ENCODE results near the gene ADGRA3.

ADGRA3 gene

DNA sequence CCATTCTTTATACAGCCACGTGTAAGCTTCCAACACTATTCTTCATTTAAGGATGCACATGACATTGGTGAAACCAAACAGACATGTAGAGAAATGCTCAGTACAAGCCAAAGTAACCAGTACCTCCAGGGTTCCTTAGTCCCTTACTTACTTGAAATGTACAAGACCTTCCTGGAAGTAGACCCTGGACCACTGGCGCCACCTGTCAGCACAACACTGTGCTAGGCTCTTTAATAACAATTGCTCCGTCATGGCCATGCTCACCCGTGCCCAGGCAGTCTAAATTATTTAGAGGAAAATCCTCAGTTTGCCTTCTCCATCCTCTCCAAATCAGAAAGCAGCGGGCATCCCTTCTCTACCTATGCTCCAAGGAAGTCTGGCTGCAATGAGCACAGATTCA lies 52.7 kb downstream of the ADGRA3 start:
- Histone ChIP-seq H3K4me1 (ENCODE audit: control insufficient read depth in 1 of 2, insufficient read depth in 2 of 2, low read length in 2 of 2) (no peaks in the 10 kb centered on the region), H3K36me3 (ENCODE audit: control insufficient read depth in 1 of 2, insufficient read depth in 2 of 2, low read length in 2 of 2) (peaks cover 0 to 6% of the 10 kb centered on the region in 2 donors), H3K4me3 (ENCODE audit: low read depth in 1 of 2, low read length in 2 of 2) (no peak overlapping the region), H3K27ac (ENCODE audit: low read length) (no peak overlapping the region), H3K27me3 (ENCODE audit: low read depth, low read length) (no peaks in the 10 kb centered on the region), H3K9me3 (ENCODE audit: control insufficient read depth in 1 of 2, low read length in 2 of 2) (no peaks in the 10 kb centered on the region)

DNA sequence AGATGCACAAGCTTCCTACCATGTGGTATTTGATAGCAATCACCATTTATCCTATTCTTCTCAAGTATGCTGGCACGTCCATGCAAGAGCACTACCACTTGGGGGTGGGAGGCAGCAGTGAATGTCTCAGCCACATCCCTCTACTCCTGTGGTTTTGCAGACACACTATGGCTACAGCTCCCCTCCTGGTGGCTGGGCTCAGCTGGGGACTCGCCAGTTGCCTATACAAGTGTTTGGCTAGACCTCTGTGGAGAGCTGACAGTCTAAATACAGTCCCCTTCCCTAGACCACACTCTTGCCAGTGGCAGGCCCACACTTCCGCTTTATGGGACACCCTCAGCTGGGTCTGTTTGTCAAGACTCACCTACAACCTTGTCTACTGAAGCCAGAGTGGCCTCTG lies 53.2 kb downstream of the ADGRA3 start:
- no peak overlapping the region for H3K27ac ChIP-seq (ENCODE audit: low read length)
- no peak overlapping the region for H3K4me3 ChIP-seq (ENCODE audit: low read depth in 1 of 2, low read length in 2 of 2)
- no peaks in the 10 kb centered on the region for H3K4me1 ChIP-seq (ENCODE audit: control insufficient read depth in 1 of 2, insufficient read depth in 2 of 2, low read length in 2 of 2)
- H3K36me3 ChIP-seq (ENCODE audit: control insufficient read depth in 1 of 2, insufficient read depth in 2 of 2, low read length in 2 of 2) = peaks cover 0 to 6% of the 10 kb centered on the region in 2 donors
- H3K9me3 ChIP-seq (ENCODE audit: control insufficient read depth in 1 of 2, low read length in 2 of 2) = no peaks in the 10 kb centered on the region
- H3K27me3 ChIP-seq (ENCODE audit: low read depth, low read length) = no peaks in the 10 kb centered on the region

DNA sequence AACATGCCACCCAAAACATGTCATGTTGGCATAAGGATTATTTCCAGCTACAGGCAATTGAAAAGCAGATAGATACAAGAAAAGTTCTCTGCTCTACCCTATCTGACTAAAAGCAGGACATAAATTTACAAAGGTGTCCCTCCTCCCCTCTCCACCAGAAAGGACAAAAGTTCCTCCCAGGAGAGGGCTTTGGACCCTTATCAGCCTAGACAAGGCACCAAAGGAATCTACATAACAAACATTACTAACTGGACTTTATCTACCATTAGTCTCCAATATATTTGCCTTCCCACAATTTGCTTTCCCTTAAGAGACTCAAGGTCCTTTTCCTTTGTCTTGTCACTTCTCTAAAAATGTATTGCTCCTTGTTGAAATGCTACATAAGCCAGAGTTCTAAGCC lies 55.6 kb downstream of the ADGRA3 start:
- H3K4me1 ChIP-seq (ENCODE audit: control insufficient read depth in 1 of 2, insufficient read depth in 2 of 2, low read length in 2 of 2) = peaks cover 0 to under 1% of the 10 kb centered on the region in 2 donors
- no peaks in the 10 kb centered on the region for H3K27me3 ChIP-seq (ENCODE audit: low read depth, low read length)
- no peak overlapping the region for H3K27ac ChIP-seq (ENCODE audit: low read length)
- H3K4me3 ChIP-seq (ENCODE audit: low read depth in 1 of 2, low read length in 2 of 2) = no peak overlapping the region
- no peaks in the 10 kb centered on the region for H3K36me3 ChIP-seq (ENCODE audit: control insufficient read depth in 1 of 2, insufficient read depth in 2 of 2, low read length in 2 of 2)
- H3K9me3 ChIP-seq (ENCODE audit: control insufficient read depth in 1 of 2, low read length in 2 of 2) = no peaks in the 10 kb centered on the region

DNA sequence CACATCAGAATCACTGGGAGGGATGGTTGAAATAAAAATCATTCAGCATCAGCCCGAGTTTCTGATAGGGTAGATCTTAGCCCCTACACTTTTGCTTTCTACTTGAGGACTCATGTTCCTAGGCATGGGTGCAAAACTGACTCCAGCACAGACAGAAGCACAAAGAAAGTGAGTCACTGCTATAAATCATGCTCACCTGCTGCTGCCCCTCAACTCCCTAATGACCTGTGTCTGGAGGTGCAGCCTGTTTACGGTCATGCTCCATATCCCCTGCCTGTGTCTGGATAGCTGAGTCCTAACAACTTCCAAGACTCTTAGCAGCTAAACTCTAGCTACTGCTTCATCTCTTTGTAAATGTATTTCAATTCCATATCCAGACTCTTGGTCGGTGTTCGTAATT lies 57.8 kb downstream of the ADGRA3 start:
- H3K4me1 ChIP-seq (ENCODE audit: control insufficient read depth in 1 of 2, insufficient read depth in 2 of 2, low read length in 2 of 2) = peaks cover 0 to 5% of the 10 kb centered on the region in 2 donors
- no peaks in the 10 kb centered on the region for H3K36me3 ChIP-seq (ENCODE audit: control insufficient read depth in 1 of 2, insufficient read depth in 2 of 2, low read length in 2 of 2)
- H3K9me3 ChIP-seq (ENCODE audit: control insufficient read depth in 1 of 2, low read length in 2 of 2) = no peaks in the 10 kb centered on the region
- H3K27me3 ChIP-seq (ENCODE audit: low read depth, low read length) = no peaks in the 10 kb centered on the region
- H3K4me3 ChIP-seq (ENCODE audit: low read depth in 1 of 2, low read length in 2 of 2) = no peak overlapping the region
- H3K27ac ChIP-seq (ENCODE audit: low read length) = no peak overlapping the region

DNA sequence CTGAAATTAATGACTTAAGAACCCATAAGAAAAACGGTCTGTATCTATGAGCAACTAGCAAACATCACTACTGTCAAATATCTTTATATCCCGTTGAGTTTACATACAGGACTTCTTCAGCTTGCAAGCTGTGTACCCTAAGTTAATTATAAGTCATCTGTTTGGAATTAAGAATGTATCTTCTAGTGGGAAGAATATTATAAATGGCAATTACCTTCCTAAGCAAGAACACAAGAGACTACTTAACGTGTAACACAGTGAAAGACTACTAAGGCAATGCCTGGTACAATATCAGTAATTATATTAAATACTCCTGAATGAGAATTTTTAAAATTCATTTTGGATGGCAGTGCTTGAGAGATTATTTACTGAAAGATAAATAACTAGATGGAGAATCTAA lies 58.5 kb downstream of the ADGRA3 start:
- Histone ChIP-seq H3K36me3 (ENCODE audit: control insufficient read depth in 1 of 2, insufficient read depth in 2 of 2, low read length in 2 of 2) (no peaks in the 10 kb centered on the region), H3K27me3 (ENCODE audit: low read depth, low read length) (no peaks in the 10 kb centered on the region), H3K9me3 (ENCODE audit: control insufficient read depth in 1 of 2, low read length in 2 of 2) (no peaks in the 10 kb centered on the region), H3K4me3 (ENCODE audit: low read depth in 1 of 2, low read length in 2 of 2) (no peak overlapping the region), H3K4me1 (ENCODE audit: control insufficient read depth in 1 of 2, insufficient read depth in 2 of 2, low read length in 2 of 2) (peaks cover 0 to 5% of the 10 kb centered on the region in 2 donors), H3K27ac (ENCODE audit: low read length) (no peak overlapping the region)

DNA sequence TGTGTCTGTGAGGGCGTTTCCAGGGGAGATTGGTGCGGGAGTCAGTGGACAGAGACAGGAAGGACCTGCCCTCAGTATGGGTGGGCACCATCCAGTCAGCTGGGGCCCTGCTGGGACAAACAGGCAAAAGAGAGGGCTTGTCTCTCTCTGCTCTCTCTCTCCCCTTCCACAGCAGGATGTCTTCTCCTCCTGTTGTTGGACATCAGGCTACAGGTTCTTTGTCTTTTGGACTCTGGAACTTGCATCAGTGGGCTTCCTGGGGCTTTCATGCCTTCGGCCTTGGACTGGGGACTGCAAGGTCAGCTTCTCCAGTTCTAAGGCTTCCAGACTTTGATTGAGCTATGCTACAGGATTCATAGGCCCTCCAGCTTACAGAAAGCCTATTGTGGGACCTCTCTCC lies 59.6 kb downstream of the ADGRA3 start:
- Histone ChIP-seq H3K4me3 (ENCODE audit: low read depth in 1 of 2, low read length in 2 of 2) (no peak overlapping the region), H3K27ac (ENCODE audit: low read length) (no peak overlapping the region), H3K9me3 (ENCODE audit: control insufficient read depth in 1 of 2, low read length in 2 of 2) (no peaks in the 10 kb centered on the region), H3K27me3 (ENCODE audit: low read depth, low read length) (no peaks in the 10 kb centered on the region), H3K36me3 (ENCODE audit: control insufficient read depth in 1 of 2, insufficient read depth in 2 of 2, low read length in 2 of 2) (no peaks in the 10 kb centered on the region), H3K4me1 (ENCODE audit: control insufficient read depth in 1 of 2, insufficient read depth in 2 of 2, low read length in 2 of 2) (peaks cover 0 to 5% of the 10 kb centered on the region in 2 donors)

DNA sequence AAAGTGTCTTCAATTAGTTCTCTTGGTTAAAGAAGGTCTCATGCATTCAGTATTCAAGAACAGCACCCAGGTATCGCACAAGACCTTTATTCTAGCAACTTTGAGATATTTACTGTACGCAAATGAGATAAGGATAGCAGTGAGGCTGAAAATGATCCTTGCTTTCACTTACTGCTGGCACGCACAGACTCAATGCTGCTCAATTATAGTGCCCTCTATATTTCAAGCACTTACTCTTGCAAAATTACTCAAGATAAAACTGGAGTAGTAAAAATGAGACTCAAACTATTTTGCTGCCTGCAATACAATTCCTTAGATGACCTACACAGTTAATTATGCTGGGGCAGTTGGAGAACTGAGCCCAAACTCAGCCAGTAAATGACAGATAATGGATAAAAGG lies 60.9 kb downstream of the ADGRA3 start:
- no peak overlapping the region for H3K4me3 ChIP-seq (ENCODE audit: low read depth in 1 of 2, low read length in 2 of 2)
- no peaks in the 10 kb centered on the region for H3K27me3 ChIP-seq (ENCODE audit: low read depth, low read length)
- no peaks in the 10 kb centered on the region for H3K9me3 ChIP-seq (ENCODE audit: control insufficient read depth in 1 of 2, low read length in 2 of 2)
- peaks cover 0 to 5% of the 10 kb centered on the region in 2 donors for H3K4me1 ChIP-seq (ENCODE audit: control insufficient read depth in 1 of 2, insufficient read depth in 2 of 2, low read length in 2 of 2)
- H3K36me3 ChIP-seq (ENCODE audit: control insufficient read depth in 1 of 2, insufficient read depth in 2 of 2, low read length in 2 of 2) = no peaks in the 10 kb centered on the region
- no peak overlapping the region for H3K27ac ChIP-seq (ENCODE audit: low read length)

DNA sequence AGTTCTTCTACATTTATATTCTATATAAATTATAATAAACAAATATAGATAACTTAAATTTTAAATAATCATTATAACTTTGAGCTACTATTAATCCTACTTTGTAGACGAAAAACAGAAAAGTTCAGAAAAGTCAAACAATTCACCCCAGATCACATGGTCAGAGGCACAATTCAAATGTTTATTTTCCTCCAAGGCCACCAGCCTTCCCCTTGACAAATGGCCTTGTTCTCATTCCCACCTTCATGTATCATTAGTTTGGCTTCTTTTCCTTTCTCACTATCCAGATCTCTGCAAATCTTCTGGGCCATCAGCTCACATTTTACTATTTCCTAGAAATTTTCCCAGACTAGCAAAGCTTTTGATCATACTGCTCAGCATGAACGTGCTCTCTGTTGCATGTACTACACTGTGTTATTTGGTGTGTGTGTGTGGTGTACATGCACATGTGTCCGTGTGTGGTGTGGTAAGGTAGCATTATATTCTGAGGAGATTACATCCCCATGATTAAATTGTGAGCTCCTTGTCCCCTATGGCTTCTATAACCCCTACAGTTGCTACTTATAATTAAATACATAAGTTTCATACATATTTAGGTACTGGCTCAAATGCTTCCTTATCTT lies 61.5 kb downstream of the ADGRA3 start:
- Histone ChIP-seq H3K27ac (ENCODE audit: low read length) (no peak overlapping the region), H3K9me3 (ENCODE audit: control insufficient read depth in 1 of 2, low read length in 2 of 2) (no peaks in the 10 kb centered on the region)

DNA sequence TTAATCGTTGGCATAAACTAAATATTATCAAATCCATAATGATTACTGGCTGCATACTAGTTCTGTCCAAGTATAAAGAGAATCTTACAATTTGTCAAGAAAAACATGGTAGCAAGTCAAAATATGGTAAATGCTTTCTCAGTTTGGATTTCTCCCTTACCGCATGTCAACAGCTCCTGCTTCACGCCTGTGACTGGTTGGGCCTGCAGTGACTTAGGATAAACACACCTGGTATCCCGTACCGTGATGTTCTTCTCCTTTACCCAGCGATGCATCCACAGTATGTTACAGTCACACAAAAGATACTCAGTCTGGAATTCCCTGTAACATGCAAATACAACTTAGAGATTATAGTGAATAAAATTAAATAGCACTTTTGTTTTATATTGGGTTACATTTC lies 71.1 kb downstream of the ADGRA3 start:
- no peaks in the 10 kb centered on the region for H3K27me3 ChIP-seq (ENCODE audit: low read depth, low read length)
- no peaks in the 10 kb centered on the region for H3K9me3 ChIP-seq (ENCODE audit: control insufficient read depth in 1 of 2, low read length in 2 of 2)
- H3K36me3 ChIP-seq (ENCODE audit: control insufficient read depth in 1 of 2, insufficient read depth in 2 of 2, low read length in 2 of 2) = peaks cover 2 to 23% of the 10 kb centered on the region in 2 donors
- H3K4me1 ChIP-seq (ENCODE audit: control insufficient read depth in 1 of 2, insufficient read depth in 2 of 2, low read length in 2 of 2) = no peaks in the 10 kb centered on the region
- no peak overlapping the region for H3K4me3 ChIP-seq (ENCODE audit: low read depth in 1 of 2, low read length in 2 of 2)
- H3K27ac ChIP-seq (ENCODE audit: low read length) = no peak overlapping the region

More for the DNA sequence above, 61.5 kb downstream of the ADGRA3 start:
- Histone ChIP-seq H3K4me1 (ENCODE audit: control insufficient read depth in 1 of 2, insufficient read depth in 2 of 2, low read length in 2 of 2) (peaks cover 0 to 5% of the 10 kb centered on the region in 2 donors), H3K27me3 (ENCODE audit: low read depth, low read length) (no peaks in the 10 kb centered on the region), H3K36me3 (ENCODE audit: control insufficient read depth in 1 of 2, insufficient read depth in 2 of 2, low read length in 2 of 2) (no peaks in the 10 kb centered on the region), H3K4me3 (ENCODE audit: low read depth in 1 of 2, low read length in 2 of 2) (no peak overlapping the region)

DNA sequence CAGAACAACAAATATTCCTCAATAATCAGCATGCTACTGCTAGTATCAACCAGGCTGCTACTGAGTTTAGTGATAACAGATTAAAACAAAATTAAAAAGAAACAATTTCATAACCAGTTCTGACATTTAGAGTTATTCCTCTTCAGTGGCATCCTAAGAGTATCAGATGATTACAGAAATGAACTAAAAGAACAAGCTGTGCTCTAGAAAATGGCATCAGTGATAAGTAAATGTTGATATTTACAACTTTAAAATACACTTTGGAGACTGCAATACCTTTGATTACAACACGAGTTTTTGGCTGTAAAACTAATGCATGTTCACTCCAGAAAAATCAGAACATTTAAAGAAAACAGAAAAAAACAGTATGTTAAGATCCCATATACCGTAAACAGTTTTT lies 72.9 kb downstream of the ADGRA3 start:
- H3K36me3 ChIP-seq (ENCODE audit: control insufficient read depth in 1 of 2, insufficient read depth in 2 of 2, low read length in 2 of 2) = peaks cover 2 to 18% of the 10 kb centered on the region in 2 donors

DNA sequence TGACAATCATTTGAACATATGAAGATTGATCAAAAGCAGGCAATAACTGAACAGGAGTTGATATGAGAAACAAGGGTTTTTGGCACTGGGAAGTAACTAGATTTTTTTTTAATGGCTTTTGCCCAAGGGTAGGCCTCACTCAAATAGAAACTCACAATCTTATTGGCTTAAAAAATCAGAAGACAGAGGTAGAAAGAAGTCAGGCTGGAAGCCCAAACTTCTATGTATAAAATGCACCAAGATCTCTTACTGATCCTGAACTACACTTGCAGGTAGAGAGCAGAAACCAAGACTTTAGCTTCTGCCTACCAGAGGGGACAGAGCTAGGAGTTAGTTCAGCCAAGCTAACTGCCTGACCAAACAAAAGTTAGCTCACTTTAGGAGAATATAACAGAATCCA lies 74.9 kb downstream of the ADGRA3 start:
- H3K36me3 ChIP-seq (ENCODE audit: control insufficient read depth in 1 of 2, insufficient read depth in 2 of 2, low read length in 2 of 2) = peaks cover 2 to 17% of the 10 kb centered on the region in 2 donors
- no peaks in the 10 kb centered on the region for H3K4me1 ChIP-seq (ENCODE audit: control insufficient read depth in 1 of 2, insufficient read depth in 2 of 2, low read length in 2 of 2)
- H3K9me3 ChIP-seq (ENCODE audit: control insufficient read depth in 1 of 2, low read length in 2 of 2) = no peaks in the 10 kb centered on the region
- no peak overlapping the region for H3K4me3 ChIP-seq (ENCODE audit: low read depth in 1 of 2, low read length in 2 of 2)
- H3K27ac ChIP-seq (ENCODE audit: low read length) = no peak overlapping the region
- no peaks in the 10 kb centered on the region for H3K27me3 ChIP-seq (ENCODE audit: low read depth, low read length)

More for the DNA sequence above, 72.9 kb downstream of the ADGRA3 start:
- Histone ChIP-seq H3K27ac (ENCODE audit: low read length) (no peak overlapping the region), H3K9me3 (ENCODE audit: control insufficient read depth in 1 of 2, low read length in 2 of 2) (no peaks in the 10 kb centered on the region), H3K4me3 (ENCODE audit: low read depth in 1 of 2, low read length in 2 of 2) (no peak overlapping the region), H3K4me1 (ENCODE audit: control insufficient read depth in 1 of 2, insufficient read depth in 2 of 2, low read length in 2 of 2) (no peaks in the 10 kb centered on the region), H3K27me3 (ENCODE audit: low read depth, low read length) (no peaks in the 10 kb centered on the region)

DNA sequence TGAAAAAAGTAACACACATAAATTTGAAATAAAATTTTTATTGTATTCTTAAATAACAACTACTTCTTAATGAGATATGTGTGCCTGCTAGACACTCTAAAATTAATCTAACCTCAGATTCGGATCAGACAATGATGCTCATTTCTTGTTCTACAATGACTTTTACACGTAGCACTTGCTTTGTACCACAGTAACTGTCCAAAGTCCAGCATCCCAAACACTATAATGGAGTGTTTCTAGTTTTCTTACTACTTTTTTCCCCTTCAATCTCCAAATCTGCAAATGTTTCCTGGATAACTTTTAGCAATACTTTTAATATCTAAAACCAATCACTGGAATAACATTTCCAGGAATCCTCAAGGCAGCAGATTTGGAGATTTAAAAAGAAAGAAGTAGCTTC lies 75.9 kb downstream of the ADGRA3 start:
- Histone ChIP-seq H3K36me3 (ENCODE audit: control insufficient read depth in 1 of 2, insufficient read depth in 2 of 2, low read length in 2 of 2) (peaks cover 2 to 17% of the 10 kb centered on the region in 2 donors), H3K4me1 (ENCODE audit: control insufficient read depth in 1 of 2, insufficient read depth in 2 of 2, low read length in 2 of 2) (no peaks in the 10 kb centered on the region), H3K9me3 (ENCODE audit: control insufficient read depth in 1 of 2, low read length in 2 of 2) (no peaks in the 10 kb centered on the region), H3K4me3 (ENCODE audit: low read depth in 1 of 2, low read length in 2 of 2) (no peak overlapping the region), H3K27ac (ENCODE audit: low read length) (no peak overlapping the region), H3K27me3 (ENCODE audit: low read depth, low read length) (no peaks in the 10 kb centered on the region)

All from muscle layer of duodenum (tissue), 2 donors.